ENCODE data around the gene FOXRED2. TPM values are rescaled to one million over a fixed set of nuclear protein-coding genes. Genes with fewer than 3 reads are reported as not detected.
A peak's percentile ranks its signal among the peaks of the same experiment; 100 is the strongest.

FOXRED2 gene
- total RNA-seq, result 39.8 to 43.9 TPM (median 39.9 TPM) in 3 replicates

GRCh38 chr22:36506637-36507517 is at the start of gene FOXRED2:
Gene FOXRED2, minus strand, starts transcription at chr22:36507040. Its CDS starts 618 bp downstream, at chr22:36506422.
- peak; percentile 83 to 89 for DNase-seq (ENCODE audit: low spot score in 2 of 2, unreplicated experiment in 2 of 2)

GRCh38 chr22:36554098-36554497 is 47.3 kb upstream of the FOXRED2 start:
- H3K4me1 Mint-ChIP-seq, result no peaks in the 10 kb centered on the region
- no peaks in the 10 kb centered on the region for H3K36me3 Mint-ChIP-seq
- H3K9me3 Mint-ChIP-seq, result no peaks in the 10 kb centered on the region
- H3K27ac Mint-ChIP-seq, result no peak overlapping the region
- H3K27me3 Mint-ChIP-seq (ENCODE audit: low read depth), result peaks cover 25% of the 10 kb centered on the region
- H3K4me3 Mint-ChIP-seq, result no peak overlapping the region
- no peak for DNase-seq (ENCODE audit: low spot score in 2 of 2, unreplicated experiment in 2 of 2)
- TF ChIP-seq CTCF (IDR thresholded peaks at IDR 0.05; ENCODE audit: unreplicated experiment), result no peak

More at GRCh38 chr22:36506637-36507517, at the start of gene FOXRED2:
- Mint-ChIP-seq H3K36me3 (peaks cover 20% of the 10 kb centered on the region), H3K9me3 (no peaks in the 10 kb centered on the region), H3K4me3 (peak within 1 kb of the TSS; percentile 56), H3K4me1 (peaks cover 21% of the 10 kb centered on the region), H3K27ac (no peak within 1 kb of the TSS), H3K27me3 (ENCODE audit: low read depth) (no peaks in the 10 kb centered on the region)
- no peak for TF ChIP-seq CTCF (IDR thresholded peaks at IDR 0.05; ENCODE audit: unreplicated experiment)

GRCh38 chr22:36552289-36552688 is 45.4 kb upstream of the FOXRED2 start:
- Mint-ChIP-seq H3K4me1 (no peaks in the 10 kb centered on the region), H3K4me3 (no peak overlapping the region), H3K27ac (no peak overlapping the region), H3K9me3 (no peaks in the 10 kb centered on the region), H3K36me3 (no peaks in the 10 kb centered on the region), H3K27me3 (ENCODE audit: low read depth) (peaks cover 30% of the 10 kb centered on the region)
- DNase-seq (ENCODE audit: low spot score in 2 of 2, unreplicated experiment in 2 of 2), result no peak
- TF ChIP-seq CTCF (IDR thresholded peaks at IDR 0.05; ENCODE audit: unreplicated experiment), result no peak

- no peak overlapping the region for H3K27ac Mint-ChIP-seq
- no peaks in the 10 kb centered on the region for H3K9me3 Mint-ChIP-seq
- H3K36me3 Mint-ChIP-seq, result no peaks in the 10 kb centered on the region
- H3K4me3 Mint-ChIP-seq, result no peak overlapping the region
- no peak for DNase-seq (ENCODE audit: low spot score in 2 of 2, unreplicated experiment in 2 of 2)
- peaks cover 2% of the 10 kb centered on the region for H3K4me1 Mint-ChIP-seq
- no peak for TF ChIP-seq CTCF (IDR thresholded peaks at IDR 0.05; ENCODE audit: unreplicated experiment)
- peaks cover 37% of the 10 kb centered on the region for H3K27me3 Mint-ChIP-seq (ENCODE audit: low read depth)
Measured at GRCh38 chr22:36550701-36551495, 44.1 kb upstream of the FOXRED2 start.

DNA sequence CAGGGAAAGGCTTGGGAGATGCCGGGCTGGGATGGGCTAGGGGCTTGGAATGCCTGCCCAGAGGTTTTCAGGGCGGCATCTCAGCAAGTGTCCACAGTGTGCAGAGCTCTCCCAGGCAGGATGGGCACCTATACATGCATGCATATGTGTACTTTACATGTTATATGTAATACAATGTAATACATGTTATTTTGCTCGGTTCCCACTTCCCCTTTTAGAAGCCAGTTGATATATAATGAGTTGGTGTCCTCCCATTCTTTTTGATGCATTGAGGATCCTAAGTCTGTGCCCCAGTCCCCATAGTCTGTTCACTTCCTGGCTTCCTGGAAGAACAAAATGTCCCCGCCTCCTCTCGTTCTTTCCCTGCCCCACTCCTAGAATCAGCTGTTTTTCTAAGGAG is 42.2 kb upstream of the FOXRED2 start:
- Mint-ChIP-seq H3K27me3 (ENCODE audit: low read depth) (peaks cover 36% of the 10 kb centered on the region), H3K4me3 (no peak overlapping the region), H3K4me1 (peaks cover 2% of the 10 kb centered on the region), H3K9me3 (no peaks in the 10 kb centered on the region), H3K27ac (no peak overlapping the region), H3K36me3 (no peaks in the 10 kb centered on the region)
- no peak for TF ChIP-seq CTCF (IDR thresholded peaks at IDR 0.05; ENCODE audit: unreplicated experiment)
- DNase-seq (ENCODE audit: low spot score in 2 of 2, unreplicated experiment in 2 of 2), result no peak

All from mesothelial cell of epicardium (in vitro differentiated cells).